Activated CD4-positive, alpha-beta T cell treated with anti-CD3 and anti-CD28 coated beads for 48 hours (primary cell): ENCODE results near the gene WDR89.
"Not testable (repeated sequence)": the region's sequence is repeated elsewhere in the genome, so short reads cannot be mapped to it uniquely, and the experiment has no call there.

Experiments used
- DNase-seq: peaks from one replicate; pipeline ENCODE4 v3.0.0-alpha.2; 2020

The WDR89 gene

GRCh38 chr14:63641473-63642228 is at the start of gene WDR89:
WDR89 (minus strand) TSS chr14:63641871; CDS start chr14:63599942, 41,929 bp downstream.
- DNase-seq: peak; percentile 97

- no peak for DNase-seq
Measured at GRCh38 chr14:63689132-63689531, 47.5 kb upstream of the WDR89 start.

GRCh38 chr14:63686926-63687325 is 45.3 kb upstream of the WDR89 start:
- no peak for DNase-seq

- no peak for DNase-seq
Measured at GRCh38 chr14:63685401-63685800, 43.7 kb upstream of the WDR89 start.

- DNase-seq: no peak
Measured at GRCh38 chr14:63682727-63683593, 41.3 kb upstream of the WDR89 start.

- no peak for DNase-seq
Measured at GRCh38 chr14:63678536-63678935, 36.9 kb upstream of the WDR89 start.

GRCh38 chr14:63677891-63678379 is 36.3 kb upstream of the WDR89 start:
- DNase-seq: no peak

- no peak for DNase-seq
Measured at GRCh38 chr14:63676615-63677014, 34.9 kb upstream of the WDR89 start.

- no peak for DNase-seq
Measured at GRCh38 chr14:63673886-63674497, 32.3 kb upstream of the WDR89 start.

- DNase-seq: no peak
Measured at GRCh38 chr14:63673255-63673654, 31.6 kb upstream of the WDR89 start.

GRCh38 chr14:63672417-63673180 is 30.9 kb upstream of the WDR89 start:
- no peak for DNase-seq

- DNase-seq: no peak
Measured at GRCh38 chr14:63671987-63672386, 30.3 kb upstream of the WDR89 start.

- no peak for DNase-seq
Measured at GRCh38 chr14:63670692-63671091, 29.0 kb upstream of the WDR89 start.

- DNase-seq: no peak
Measured at GRCh38 chr14:63666335-63666734, 24.7 kb upstream of the WDR89 start.

GRCh38 chr14:63663428-63664341 is 22.0 kb upstream of the WDR89 start:
- no peak for DNase-seq

GRCh38 chr14:63662776-63663175 is 21.1 kb upstream of the WDR89 start:
- no peak for DNase-seq

- DNase-seq: not testable (repeated sequence)
Measured at GRCh38 chr14:63661881-63662280, 20.2 kb upstream of the WDR89 start.

GRCh38 chr14:63659726-63660125 is 18.1 kb upstream of the WDR89 start:
- no peak for DNase-seq

- no peak for DNase-seq
Measured at GRCh38 chr14:63656194-63656593, 14.5 kb upstream of the WDR89 start.

GRCh38 chr14:63654936-63655335 is 13.3 kb upstream of the WDR89 start:
- DNase-seq: no peak

GRCh38 chr14:63654346-63654745 is 12.7 kb upstream of the WDR89 start:
- DNase-seq: no peak

GRCh38 chr14:63652406-63652805 is 10.7 kb upstream of the WDR89 start:
- peak; percentile 34 for DNase-seq
